Measurements from ENCODE around the gene TMEM163.

Gene TMEM163

DNA sequence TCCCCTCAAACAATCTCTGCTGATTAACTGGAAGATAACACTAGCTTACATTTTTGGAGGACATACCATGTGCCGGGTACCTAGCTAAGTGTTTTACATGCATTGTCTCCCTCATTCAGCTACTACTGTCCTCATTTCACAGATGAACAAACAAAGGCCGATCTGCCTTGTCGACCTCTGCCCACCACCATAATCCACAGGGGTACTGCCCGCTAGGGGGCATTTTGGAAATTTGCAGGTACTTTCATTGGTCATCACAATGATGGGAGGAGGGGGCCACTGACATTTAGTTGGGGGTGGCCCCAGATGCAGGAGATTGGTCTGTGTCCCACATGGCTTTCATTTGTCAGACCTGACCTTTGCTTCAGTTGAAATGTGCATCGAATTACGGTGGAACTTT, 3.9 kb upstream of the TMEM163 start:
- FAIRE-seq = no peak

DNA sequence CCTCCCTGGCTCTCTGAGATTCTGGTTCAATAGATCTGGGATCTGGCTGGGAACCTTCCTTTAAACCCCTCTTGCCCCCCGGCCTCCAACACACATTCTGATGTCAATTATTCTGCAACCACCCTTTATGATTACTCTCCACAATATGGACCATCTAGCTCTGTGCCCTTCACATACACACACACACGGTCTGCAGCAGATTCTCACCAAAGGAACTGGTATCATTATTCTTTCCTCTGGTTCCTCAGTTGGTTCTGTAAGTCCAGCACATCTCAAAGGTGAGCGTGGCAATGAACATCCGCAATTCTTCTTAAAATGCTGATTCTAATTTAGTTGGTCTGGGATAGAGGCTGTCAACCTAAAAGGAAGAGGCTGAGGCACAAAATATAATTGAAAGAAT, 2.8 kb upstream of the TMEM163 start:
- no peak for FAIRE-seq

DNA sequence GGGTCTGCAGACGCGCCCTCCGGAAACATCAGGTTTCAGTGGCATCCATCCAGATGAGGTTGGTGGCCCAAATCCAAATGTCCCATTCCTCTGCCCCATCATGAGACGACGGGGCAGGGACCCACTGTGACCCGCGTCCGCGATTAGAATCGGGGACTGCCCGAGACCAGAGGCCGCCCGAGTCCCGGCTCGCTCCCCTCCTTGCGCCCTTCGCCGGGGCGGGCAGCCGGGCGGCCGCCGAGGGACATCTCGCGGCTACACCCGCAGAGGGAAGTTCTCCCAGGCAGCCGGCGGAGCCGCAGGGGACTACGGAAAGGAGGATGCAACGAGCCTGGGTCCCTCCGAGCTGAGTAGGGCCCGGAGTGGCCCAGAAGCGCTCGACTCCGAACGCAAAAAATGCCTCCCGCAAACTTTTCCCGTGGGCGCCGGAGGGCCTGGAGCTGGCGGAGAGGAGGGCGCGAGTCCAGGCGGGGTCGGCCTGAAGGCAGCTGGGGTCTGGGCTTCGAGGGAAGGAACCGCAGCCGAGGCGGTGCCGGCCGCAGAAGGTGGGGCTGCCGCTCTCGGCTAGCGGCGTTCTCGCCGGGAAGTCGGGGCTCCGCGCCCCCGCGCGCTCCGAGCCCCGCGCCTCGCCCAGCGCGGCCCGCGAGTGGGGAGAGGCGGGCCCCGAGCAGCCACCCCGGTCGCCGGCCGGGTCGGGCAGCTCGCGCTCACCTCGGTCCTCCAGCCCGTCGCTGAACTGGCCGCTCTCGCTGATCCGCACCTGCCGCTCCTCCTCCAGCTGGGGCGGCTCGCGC, 580 bp downstream of the TMEM163 start:
- no peak for FAIRE-seq

DNA sequence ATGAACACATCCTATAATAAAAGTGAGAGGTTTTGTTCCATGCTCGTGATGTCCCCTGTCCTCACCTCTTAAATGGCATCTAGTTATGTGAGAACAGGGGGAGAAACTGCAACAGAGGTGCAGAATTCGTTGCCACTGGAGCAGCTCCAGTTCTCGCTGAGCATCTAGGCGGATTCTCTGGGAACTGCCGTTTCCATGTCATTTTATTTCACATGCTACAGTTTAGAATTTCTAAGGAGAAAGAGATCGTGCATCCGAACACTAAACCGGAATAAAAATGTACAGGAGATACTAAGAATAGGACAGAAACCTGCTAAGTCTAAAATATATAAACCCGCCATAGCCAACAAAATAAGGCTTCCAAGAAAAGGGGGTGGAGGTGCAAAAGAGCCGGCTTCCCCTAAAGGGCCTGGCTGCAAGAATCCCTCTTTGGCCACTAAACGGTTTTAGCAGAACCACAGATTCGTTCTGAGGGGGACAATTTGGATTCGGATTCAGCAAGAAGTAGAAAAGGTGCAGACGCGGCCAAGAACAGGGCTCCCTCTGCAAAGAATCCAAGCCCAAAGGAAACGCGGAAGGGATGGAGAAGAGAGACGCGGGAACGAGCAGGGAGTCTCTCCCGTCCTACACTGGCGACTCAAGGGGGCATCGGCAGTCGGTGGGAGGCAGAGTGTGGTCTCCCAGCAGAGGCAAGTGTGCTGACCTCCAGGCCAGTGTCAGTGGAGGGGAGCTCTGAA, 1.3 kb downstream of the TMEM163 start:
- FAIRE-seq = no peak

DNA sequence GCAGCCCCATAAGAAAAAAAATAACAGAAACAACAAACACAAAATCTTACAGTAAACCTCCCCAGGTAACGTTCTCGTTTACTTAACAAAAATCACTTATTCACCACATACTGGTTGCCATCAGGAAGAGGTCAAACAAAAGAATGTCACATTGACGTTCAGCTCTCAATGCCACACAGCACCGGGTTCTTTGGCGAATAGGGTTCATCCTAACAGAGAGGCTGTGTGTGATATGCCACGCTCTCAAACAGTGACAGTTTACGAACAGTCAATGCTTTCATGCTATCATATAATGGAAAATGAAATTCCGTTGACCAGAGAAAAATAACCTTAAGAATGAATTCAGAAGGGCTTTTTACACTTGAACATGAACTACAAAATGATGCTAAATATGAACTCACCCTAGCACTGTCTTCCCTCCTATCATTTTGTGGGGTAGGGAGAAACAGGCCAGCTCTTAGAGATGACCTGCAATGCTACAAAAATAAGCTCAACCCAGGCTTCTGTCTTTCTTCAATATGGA, 2.0 kb downstream of the TMEM163 start:
- no peak for FAIRE-seq

DNA sequence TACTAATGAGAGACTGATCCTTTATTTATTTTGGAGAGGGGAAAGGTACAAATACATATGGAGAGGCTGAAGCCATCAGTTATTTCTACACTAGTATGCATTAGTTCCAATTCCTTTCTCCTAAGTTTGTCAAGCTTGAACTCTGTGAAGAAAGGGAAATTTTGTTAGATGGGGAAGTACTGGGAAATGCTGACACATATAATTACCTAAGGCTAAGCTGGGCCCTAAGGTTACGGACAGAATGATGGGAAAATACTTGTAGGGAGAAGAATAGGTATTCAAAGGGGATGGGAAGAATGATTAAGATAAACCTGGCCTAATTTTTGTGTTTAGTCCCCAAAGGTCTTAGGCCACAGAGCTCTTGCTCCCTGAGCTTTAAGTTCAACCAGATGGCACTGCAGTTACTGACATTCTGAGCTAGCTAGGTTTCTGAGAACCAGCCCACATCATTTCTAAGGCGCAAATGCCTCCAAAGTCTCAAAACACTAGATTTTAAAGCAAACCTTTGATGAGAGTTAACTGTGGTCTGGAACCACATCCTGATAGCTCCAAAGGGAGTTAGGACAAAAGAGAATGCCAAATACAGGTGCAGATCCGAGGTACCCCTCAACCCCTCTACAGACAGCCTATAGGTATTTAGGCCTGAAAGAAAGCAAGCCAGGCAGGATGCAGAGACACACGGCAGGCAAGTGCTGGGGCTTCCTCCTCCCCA, 2.7 kb downstream of the TMEM163 start:
- FAIRE-seq = no peak

DNA sequence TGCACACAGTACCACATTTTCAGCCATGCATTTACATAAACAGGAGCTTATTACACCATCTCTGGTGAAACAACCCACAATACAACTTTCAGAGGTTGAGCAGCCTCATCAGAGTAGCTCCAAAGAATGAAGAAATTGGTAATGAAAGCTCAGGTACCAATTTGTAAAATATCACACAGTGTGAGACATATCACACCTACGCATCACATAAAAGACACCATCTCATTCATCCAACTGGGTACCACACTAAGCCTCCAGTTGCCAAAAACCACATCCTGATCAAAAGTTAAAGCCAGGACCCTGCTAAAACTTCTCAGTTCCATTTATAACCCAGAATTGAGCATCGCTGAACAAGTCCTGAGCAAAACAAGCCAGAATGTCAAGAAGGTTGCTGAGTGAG, 4.6 kb downstream of the TMEM163 start:
- no peak for FAIRE-seq

DNA sequence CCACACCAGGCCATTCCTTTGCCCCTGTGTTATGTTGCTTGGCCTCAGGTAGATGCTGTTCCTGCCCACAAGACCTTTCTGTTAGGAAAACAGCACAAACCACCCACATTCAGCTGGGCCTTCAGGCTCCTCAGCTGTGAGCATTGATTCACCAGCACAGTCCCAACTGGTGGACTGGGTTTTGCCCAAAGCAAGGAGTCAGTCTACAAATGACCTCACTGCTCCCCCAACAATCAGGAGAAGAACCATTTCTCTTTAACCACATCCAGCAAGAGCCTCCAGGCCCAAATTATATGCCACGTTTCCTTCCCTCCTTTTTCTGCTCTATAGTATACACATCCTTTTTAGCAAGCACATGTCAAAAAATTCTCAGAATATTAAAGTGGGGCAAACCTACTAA, 5.2 kb downstream of the TMEM163 start:
- FAIRE-seq = no peak

DNA sequence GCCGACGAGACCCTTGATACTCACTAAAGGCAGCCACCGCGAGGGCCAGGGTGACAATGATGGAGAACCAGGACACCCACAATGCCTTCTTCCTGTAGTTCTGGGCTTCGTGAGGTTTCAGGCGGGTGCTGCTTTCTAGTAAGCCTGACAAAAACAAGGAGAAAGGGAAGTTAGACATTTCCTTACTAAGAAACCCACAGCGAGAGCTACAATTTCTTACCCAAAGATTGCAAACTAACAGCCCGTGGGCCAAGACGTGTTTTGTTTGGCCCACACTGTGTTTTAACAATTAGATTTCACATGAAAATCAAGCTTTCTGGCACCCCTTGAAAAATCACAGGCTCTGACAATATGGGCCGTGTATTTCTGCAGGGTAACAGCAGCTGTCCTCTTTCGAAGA, 5.6 kb downstream of the TMEM163 start:
- FAIRE-seq = no peak

DNA sequence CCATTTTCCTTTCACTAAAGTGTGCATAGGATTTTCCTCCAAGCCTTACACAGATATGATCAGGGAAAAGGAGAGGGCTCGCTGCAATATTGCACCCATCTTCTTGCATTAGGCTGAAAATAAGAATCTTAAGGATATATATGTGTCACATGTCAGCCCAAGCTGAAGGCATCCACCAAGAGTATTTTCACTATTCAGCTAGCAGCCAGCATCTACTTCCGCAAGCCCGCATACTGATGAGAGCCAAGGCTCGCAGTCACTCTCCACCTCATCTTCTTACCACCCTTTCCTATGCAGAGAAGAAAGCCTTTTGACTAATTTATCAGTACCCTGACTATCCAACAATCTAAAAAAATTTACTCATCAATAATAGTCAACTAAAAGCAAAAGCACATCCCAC, 6.1 kb downstream of the TMEM163 start:
- no peak for FAIRE-seq

DNA sequence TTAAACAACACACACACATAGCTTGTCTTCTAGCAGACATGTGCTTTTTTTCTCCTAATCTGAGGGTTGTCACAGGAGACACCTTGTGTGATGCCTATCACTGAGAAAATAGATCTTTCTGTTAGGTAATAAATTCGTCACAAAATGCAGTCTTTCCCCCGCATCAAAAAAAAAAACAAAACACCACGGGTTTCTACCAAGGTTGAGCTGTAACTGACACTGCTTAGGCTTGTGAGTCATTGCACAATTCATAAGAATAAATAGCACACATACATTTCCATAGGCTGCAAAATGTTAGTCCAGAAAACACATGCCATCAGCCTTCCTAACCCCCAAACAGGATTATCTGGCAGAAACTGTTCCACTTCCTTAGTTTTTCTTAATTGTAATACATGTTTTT, 6.5 kb downstream of the TMEM163 start:
- no peak for FAIRE-seq

DNA sequence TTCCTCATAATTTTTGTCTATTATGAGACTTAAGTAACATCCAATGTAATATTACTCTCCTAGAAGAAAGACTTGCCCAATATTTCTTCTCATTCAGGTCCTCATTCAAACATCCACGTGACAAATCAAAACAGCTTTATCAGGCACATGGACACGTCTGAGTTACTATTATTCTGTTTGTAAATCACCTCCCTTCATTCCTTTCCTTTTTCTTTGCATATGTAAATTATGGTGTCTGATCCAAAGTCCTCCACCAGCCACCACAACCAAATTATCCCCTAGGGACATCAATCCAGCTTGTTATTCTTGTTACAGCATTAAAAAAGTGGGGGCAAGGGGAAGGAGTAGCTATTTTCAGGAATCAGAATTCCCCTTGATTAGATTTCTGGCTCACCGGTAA, 7.1 kb downstream of the TMEM163 start:
- no peak for FAIRE-seq

DNA sequence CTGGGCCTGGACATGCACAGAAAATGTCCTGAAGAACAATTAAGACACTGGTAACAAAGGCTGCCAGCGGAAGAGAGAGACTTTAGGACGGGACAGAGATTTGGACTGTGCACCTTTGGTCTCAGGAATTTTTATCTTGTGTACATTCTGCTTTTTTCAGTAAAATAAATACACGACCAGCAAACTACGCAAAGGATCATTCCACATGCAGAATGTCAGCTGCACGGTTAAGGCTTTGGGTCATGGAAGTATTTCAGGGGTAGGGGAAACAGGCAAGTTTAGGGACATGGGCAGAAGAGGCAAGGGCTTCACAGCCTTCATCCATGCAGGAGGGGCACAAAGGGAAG, 11.5 kb downstream of the TMEM163 start:
- FAIRE-seq = no peak

DNA sequence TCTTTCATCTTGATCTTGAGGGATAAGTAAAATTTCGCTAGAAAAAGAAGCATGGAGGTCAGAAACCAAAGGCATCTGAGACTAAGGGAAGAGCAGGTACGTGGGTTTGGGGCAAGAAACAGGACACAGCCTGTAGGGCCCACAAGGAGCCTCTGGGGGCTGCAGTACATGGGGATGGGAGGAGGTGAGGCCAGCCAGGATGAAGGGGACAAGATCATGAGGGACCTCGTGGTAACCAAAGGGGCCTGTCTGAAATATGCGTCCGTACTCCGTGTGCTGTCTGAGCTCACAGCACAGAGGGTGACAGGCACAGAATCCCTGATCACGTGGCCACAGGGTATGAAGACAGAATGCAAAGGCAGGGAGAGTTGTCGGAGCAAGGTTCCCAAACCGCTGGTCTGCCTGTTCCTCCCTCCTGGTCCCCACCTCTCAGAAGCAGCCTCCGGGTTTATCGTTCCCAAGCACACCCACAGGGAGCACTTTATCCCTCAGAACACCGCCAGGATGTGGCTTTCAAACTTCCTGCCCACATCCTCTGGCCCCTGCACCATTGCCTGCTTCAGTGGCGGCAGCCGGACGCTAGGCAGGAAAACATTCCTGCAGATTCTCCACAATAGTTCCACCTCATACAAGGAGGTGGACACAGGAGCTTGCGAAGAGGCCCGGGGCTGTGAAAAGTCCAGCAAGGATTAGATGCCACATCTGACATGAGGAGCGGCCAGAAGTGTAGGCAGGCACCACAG, 12.0 kb downstream of the TMEM163 start:
- FAIRE-seq = no peak

DNA sequence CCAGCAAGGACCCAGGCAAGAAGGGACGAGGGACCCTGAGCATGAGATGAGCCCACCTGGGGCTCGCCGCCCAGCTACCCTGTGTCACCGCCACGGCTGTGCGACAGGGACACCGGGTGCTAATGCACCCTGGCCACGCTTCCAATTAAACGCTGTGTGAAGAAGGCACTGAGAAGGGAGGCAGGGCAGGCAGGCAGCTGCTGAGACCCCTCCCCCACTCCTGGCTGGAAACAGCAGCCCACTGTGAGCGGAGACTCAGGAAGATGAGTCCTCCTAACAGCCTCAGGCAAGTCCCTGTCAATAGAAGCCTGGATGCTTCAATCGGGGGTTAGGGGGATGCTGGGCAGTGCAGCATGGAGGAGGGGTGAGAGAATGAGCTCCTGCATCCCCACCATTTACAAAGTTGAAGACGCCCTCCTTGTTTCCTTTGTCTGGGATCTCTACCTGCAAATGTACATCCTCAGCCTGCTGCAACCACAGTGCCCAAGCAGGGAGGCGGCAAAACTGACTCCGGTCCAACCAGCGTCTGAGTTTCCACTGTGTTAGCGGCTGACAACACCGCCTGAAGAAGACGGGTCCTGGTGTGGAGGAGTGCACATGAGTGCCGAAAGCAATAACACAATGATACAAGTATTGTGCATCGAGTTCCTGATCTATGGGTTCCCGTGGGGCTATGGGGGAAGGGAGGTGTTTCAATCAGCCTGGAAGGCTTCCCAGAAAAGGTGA, 12.8 kb downstream of the TMEM163 start:
- no peak for FAIRE-seq

DNA sequence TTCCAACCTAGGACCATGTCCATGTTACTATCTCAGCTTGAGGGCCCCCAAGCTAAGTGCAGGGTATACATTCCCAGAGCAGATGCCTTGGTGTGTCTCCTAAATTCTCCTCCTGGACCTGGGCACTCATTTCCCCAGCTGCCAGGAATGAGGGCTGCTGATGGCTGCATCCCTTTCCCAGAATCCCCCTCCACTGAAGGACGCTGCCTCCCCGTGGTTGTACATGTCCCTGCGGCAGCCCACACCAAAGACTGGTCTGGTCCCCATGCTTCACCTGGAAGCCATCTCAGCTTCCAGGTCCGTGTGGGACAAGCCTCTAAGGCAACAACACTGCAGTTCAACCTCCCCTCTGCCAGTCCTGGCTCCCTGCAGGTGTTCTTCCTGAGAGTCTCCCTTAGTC, 14.6 kb downstream of the TMEM163 start:
- no peak for FAIRE-seq

DNA sequence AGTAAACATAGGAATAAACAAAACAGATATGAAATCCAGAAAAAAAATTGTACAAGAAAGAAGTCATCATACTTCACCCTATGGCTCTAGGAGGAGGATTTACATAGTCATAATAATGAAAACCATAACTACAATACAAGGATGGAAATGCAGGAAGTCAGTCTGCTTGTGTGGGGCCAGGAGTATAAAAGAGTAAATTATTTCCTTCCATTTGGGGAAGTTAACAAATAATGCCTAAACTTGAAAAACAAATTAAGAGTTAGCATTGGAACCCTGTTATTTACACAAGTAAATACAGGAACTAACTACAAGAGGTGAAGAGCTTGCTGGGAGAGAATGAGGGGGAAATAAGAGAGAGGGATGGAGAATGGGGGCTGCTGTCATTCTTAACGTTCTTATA, 15.4 kb downstream of the TMEM163 start:
- FAIRE-seq = no peak

DNA sequence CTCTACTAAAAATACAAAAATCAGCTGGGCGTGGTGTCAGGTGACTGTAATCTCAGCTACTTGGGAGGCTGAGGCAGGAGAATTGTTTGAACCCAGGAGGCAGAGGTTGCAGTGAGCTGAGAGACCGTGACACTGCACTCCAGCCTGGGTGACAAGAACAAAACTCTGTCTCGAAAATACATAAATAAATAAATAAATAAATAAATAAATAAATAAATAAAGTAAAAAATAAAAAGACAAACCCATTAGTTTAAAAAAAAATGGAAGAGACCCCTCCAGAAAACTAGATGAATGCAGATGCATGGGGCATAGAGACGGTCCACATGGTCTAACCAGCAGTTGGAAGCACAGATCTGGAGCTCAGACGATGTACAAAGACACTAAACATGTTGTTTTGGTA, 18.1 kb downstream of the TMEM163 start:
- FAIRE-seq = no peak

DNA sequence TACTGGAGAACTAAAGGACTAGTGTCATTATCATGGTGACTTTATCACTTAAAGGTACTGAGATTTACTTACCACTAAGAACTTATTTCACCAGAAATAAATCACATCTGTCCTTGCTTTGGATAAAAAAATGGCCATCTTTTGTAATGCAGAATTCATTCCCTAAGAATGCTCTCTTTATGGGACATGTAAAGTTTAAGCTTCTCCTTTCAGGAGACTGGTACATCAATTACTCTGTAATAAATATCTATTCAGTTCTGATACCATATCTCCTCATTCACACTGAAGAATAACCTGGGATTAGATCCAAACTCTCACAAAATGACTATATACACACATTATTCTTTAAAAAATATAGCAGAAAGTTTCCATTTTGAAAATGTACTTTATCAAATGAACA, 24.4 kb downstream of the TMEM163 start:
- no peak for FAIRE-seq

DNA sequence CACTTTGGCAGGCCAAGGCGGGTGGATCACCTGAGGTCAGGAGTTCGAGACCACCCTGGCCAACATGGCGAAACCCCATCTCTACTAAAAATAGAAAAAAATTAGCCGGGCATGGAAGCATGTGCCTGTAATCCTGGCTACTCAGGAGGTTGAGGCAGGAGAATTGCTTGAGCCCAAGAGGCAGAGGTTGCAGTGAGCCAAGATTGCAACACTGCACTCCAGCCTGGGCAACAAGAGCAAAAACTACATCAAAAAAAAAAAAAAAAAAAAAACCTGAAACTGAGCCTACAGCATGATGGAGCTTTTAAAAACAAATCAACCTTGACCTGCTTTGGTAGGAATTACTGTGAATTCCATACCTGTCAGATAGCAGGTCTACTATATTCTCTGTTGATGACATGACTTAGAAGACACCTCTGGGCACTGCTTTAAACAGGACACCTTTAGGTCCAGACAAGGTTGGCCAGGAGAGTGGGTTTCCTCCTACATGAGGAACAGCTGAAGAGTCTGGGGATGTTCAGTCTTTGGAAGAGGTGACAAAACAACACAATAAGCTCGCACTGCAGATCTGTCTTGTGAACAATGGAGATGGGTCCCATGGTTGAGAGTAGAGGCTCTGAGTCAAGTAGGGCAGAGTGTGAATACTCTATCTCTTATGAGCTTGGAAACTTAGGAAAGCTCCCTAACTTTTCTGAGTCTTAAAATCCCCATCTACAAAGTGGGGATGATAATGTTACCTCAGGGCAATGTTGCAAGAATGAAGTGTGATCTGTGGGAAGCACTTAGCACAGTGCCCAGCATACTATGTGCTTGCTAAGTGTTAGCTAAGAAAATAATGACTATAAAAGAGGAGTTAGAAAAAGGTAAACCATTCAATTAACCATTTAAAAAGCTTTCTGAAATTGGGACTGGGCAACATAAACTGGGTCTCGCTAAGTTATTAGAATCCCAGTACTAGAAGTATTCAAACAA, 25.2 kb downstream of the TMEM163 start:
- no peak for FAIRE-seq

DNA sequence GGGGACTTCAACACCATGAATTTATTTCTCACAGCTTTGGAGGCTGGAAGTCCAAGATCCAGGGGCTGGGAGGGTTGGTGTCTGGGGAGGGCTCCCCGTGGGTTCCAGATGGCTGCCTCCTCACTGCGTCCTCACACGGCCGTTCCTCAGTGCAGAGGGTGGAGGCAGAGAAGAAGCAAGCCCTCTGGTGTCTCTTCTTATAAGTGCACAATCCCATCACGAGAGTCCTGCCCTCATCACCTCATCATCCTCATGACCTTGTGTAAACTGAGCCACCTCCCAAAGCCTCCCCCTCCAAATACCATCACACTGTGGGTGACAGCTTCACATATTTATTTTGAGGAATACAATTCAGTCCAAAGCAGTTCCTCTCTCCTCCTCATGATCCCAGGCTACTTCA, 26.3 kb downstream of the TMEM163 start:
- FAIRE-seq = no peak

All from colon (tissue), 2 donors.